HG03457 (cell line): ENCODE measurements around the gene NUMB.
A peak's percentile ranks its signal among the peaks of the same experiment; 100 is the strongest.

ENCODE experiments used
- ATAC-seq: cut with Tn5 transposase; IDR thresholded peaks from one replicate; pipeline ENCODE4 v1.9.1; 2021; ENCODE audit warnings: moderate number of reproducible peaks; ENCODE audit not compliant: unreplicated experiment

The NUMB gene

GRCh38 chr14:73458183-73458976 is at the start of gene NUMB:
Gene NUMB (minus strand): TSS chr14:73458546. CDS start chr14:73355751, 102,795 bp downstream.
- peak; percentile 84 for ATAC-seq

GRCh38 chr14:73503648-73504047 is 45.3 kb upstream of the NUMB start:
- ATAC-seq, result no peak

GRCh38 chr14:73502017-73502619 is 43.8 kb upstream of the NUMB start:
- ATAC-seq, result no peak

GRCh38 chr14:73500360-73500759 is 42.0 kb upstream of the NUMB start:
- ATAC-seq, result no peak

- ATAC-seq, result no peak
These were observed 36.2 kb upstream of the NUMB start for GRCh38 chr14:73494593-73494992.

- no peak for ATAC-seq
These were observed 34.3 kb upstream of the NUMB start for GRCh38 chr14:73492670-73493069.

- ATAC-seq, result no peak
These were observed 33.8 kb upstream of the NUMB start for GRCh38 chr14:73492043-73492552.

- peak; percentile 58 for ATAC-seq
These were observed 33.1 kb upstream of the NUMB start for GRCh38 chr14:73491256-73492042.

GRCh38 chr14:73489481-73490175 is 31.3 kb upstream of the NUMB start:
- no peak for ATAC-seq

- ATAC-seq, result no peak
These were observed 20.3 kb upstream of the NUMB start for GRCh38 chr14:73478684-73479083.

- ATAC-seq, result peak; percentile 65
These were observed 19.4 kb upstream of the NUMB start for GRCh38 chr14:73477618-73478266.

- ATAC-seq, result no peak
These were observed 18.1 kb upstream of the NUMB start for GRCh38 chr14:73476451-73476931.

GRCh38 chr14:73474952-73475351 is 16.6 kb upstream of the NUMB start:
- no peak for ATAC-seq

- ATAC-seq, result no peak
These were observed 14.1 kb upstream of the NUMB start for GRCh38 chr14:73472185-73473114.

- no peak for ATAC-seq
These were observed 13.3 kb upstream of the NUMB start for GRCh38 chr14:73471582-73472184.

- ATAC-seq, result no peak
These were observed 10.6 kb upstream of the NUMB start for GRCh38 chr14:73468828-73469375.

- no peak for ATAC-seq
These were observed 9.5 kb upstream of the NUMB start for GRCh38 chr14:73467800-73468199.

GRCh38 chr14:73467377-73467776 is 9.0 kb upstream of the NUMB start:
- ATAC-seq, result no peak
